Mesenchymal stem cell (in vitro differentiated cells and primary cell): ENCODE results near the gene DNAJC5.
A peak's percentile ranks its signal among the peaks of the same experiment; 100 is the strongest.

Experiments used
- DNase-seq: peaks from one replicate; pipeline ENCODE4 v3.0.0-alpha.2; 2013
- H2AFZ ChIP-seq: one replicate; pipeline ENCODE4 v1.6.1; 2013; ENCODE audit warnings: low read depth, mild to moderate bottlenecking, control low read depth, inconsistent platforms, low read length, moderate library complexity
- H2AK5ac ChIP-seq: 2 replicates; pipeline ENCODE4 v1.6.1; 2013; ENCODE audit warnings: low read length, moderate library complexity, mild to moderate bottlenecking, inconsistent platforms; ENCODE audit not compliant: severe bottlenecking
- H2BK120ac ChIP-seq: one replicate; pipeline ENCODE4 v1.6.1; 2013; ENCODE audit warnings: low read depth, mild to moderate bottlenecking, inconsistent platforms, low read length, moderate library complexity
- H2BK12ac ChIP-seq, 2 experiments: one replicate each; pipeline ENCODE4 v1.6.1; 2013; ENCODE audit warnings: inconsistent platforms in 2 of 2, low read length in 2 of 2, mild to moderate bottlenecking in 2 of 2, moderate library complexity in 2 of 2, control low read depth in 1 of 2
- H2BK15ac ChIP-seq: one replicate; pipeline ENCODE4 v1.6.1; 2013; ENCODE audit warnings: mild to moderate bottlenecking, low read depth, inconsistent platforms; ENCODE audit not compliant: poor library complexity, severe bottlenecking
- H2BK5ac ChIP-seq: 2 replicates; pipeline ENCODE4 v1.6.1; 2013; ENCODE audit warnings: low read depth, mild to moderate bottlenecking, low read length, control low read depth, inconsistent platforms; ENCODE audit not compliant: poor library complexity, severe bottlenecking
- H3K14ac ChIP-seq, 2 experiments: one replicate each; pipeline ENCODE4 v1.6.1; 2013; ENCODE audit warnings: inconsistent platforms in 2 of 2, low read length in 2 of 2, control low read depth in 1 of 2, mild to moderate bottlenecking in 1 of 2, moderate library complexity in 1 of 2
- H3K18ac ChIP-seq, 2 experiments: one replicate each; pipeline ENCODE4 v1.6.1; 2013; ENCODE audit warnings: inconsistent platforms in 2 of 2, low read length in 2 of 2, control low read depth in 1 of 2, low read depth in 1 of 2, mild to moderate bottlenecking in 1 of 2
- H3K23ac ChIP-seq, 2 experiments: one replicate each; pipeline ENCODE4 v1.6.1; 2013; ENCODE audit warnings: inconsistent platforms in 2 of 2, low read length in 2 of 2, mild to moderate bottlenecking in 2 of 2, moderate library complexity in 2 of 2, control low read depth in 1 of 2
- H3K27ac ChIP-seq: 2 replicates; pipeline ENCODE4 v1.5.1; 2013; ENCODE audit warnings: mild to moderate bottlenecking, moderate library complexity, low read length, control low read depth, inconsistent platforms; ENCODE audit not compliant: poor library complexity, severe bottlenecking
- H3K27me3 ChIP-seq, 2 experiments: 2 replicates each; pipeline versions ENCODE4 v1.6.1 to v1.7.0; 2013; ENCODE audit warnings: low read length in 2 of 2, mild to moderate bottlenecking in 2 of 2, moderate library complexity in 2 of 2, control low read depth in 1 of 2, inconsistent platforms in 1 of 2; ENCODE audit not compliant: control insufficient read depth in 1 of 2, insufficient read depth in 1 of 2
- H3K36me3 ChIP-seq, 2 experiments: 2 replicates each; pipeline versions ENCODE4 v1.6.1 to v1.7.0; 2013; ENCODE audit warnings: low read length in 2 of 2, control low read depth in 1 of 2, inconsistent platforms in 1 of 2, low read depth in 1 of 2, mild to moderate bottlenecking in 1 of 2; ENCODE audit not compliant: insufficient read depth in 2 of 2, control insufficient read depth in 1 of 2
- H3K4ac ChIP-seq, 2 experiments: one replicate each; pipeline ENCODE4 v1.6.1; 2013; ENCODE audit warnings: inconsistent platforms in 2 of 2, low read length in 2 of 2, mild to moderate bottlenecking in 2 of 2, moderate library complexity in 2 of 2, control low read depth in 1 of 2, low read depth in 1 of 2
- H3K4me1 ChIP-seq: 2 replicates; pipeline ENCODE4 v1.6.1; 2013; ENCODE audit warnings: low read depth, low read length, control low read depth; ENCODE audit not compliant: control insufficient read depth, insufficient read depth
- H3K4me2 ChIP-seq: 2 replicates; pipeline ENCODE4 v1.6.1; 2013; ENCODE audit warnings: low read length, mild to moderate bottlenecking, inconsistent platforms; ENCODE audit not compliant: poor library complexity, severe bottlenecking
- H3K4me3 ChIP-seq, 2 experiments: 2 replicates each; pipeline versions ENCODE4 v1.5.1 to v1.7.0; 2013; ENCODE audit warnings: low read length in 2 of 2, mild to moderate bottlenecking in 2 of 2, control low read depth in 1 of 2, low read depth in 1 of 2; ENCODE audit not compliant: insufficient read depth in 1 of 2
- H3K79me1 ChIP-seq: replicated peaks from 2 replicates; pipeline ENCODE4 v1.6.1; 2013; ENCODE audit warnings: mild to moderate bottlenecking, control low read depth, low read length, inconsistent platforms; ENCODE audit not compliant: poor library complexity, severe bottlenecking
- H3K9ac ChIP-seq: 2 replicates; pipeline ENCODE4 v1.7.0; 2013; ENCODE audit warnings: mild to moderate bottlenecking, low read length, moderate library complexity
- H3K9me3 ChIP-seq: 2 replicates; pipeline ENCODE4 v1.7.0; 2013; ENCODE audit warnings: mild to moderate bottlenecking, low read length; ENCODE audit not compliant: control insufficient read depth
- H4K8ac ChIP-seq: one replicate; pipeline ENCODE4 v1.6.1; 2013; ENCODE audit warnings: inconsistent platforms, mild to moderate bottlenecking, low read length, moderate library complexity
- H4K91ac ChIP-seq: one replicate; pipeline ENCODE4 v1.6.1; 2013; ENCODE audit warnings: mild to moderate bottlenecking, low read length, inconsistent platforms
- WGBS: methylation state at CpG from one replicate; pipeline ENCODE4 v1.1.7; 2013; ENCODE audit warnings: mixed read lengths; 5-methylcytosine and 5-hydroxymethylcytosine counted together

DNAJC5 gene

GRCh38 chr20:63955281-63955826 lies 60.4 kb downstream of the DNAJC5 start:
- H3K79me1 ChIP-seq, result peaks cover 27% of the 10 kb centered on the region
- peaks cover 60% of the 10 kb centered on the region for H3K4me1 ChIP-seq
- H2BK120ac ChIP-seq, result no peak overlapping the region
- H2AK5ac ChIP-seq, result no peak overlapping the region
- H3K14ac ChIP-seq, result peak overlapping the region in 1 of 2 experiments; percentile 100
- H4K91ac ChIP-seq, result peak overlapping the region; percentile 77
- H2BK12ac ChIP-seq, result peak overlapping the region in 1 of 2 experiments; percentile 61
- peak overlapping the region; percentile 97 for H3K4me2 ChIP-seq
- no peaks in the 10 kb centered on the region for H3K27me3 ChIP-seq
- H4K8ac ChIP-seq, result peak overlapping the region; percentile 56
- 4% methylated on average over 30 of the region's 31 CpGs for WGBS
- DNase-seq, result peak; percentile 57
- H3K27ac ChIP-seq, result peak overlapping the region; percentile 0
- H2BK15ac ChIP-seq, result peak overlapping the region; percentile 55
- H3K9me3 ChIP-seq, result no peaks in the 10 kb centered on the region
- peak overlapping the region in 1 of 2 experiments; percentile 93 for H3K4ac ChIP-seq
- H2AFZ ChIP-seq, result peak overlapping the region; percentile 90
- peak overlapping the region; percentile 92 to 99 for H3K4me3 ChIP-seq
- H3K23ac ChIP-seq, result peak overlapping the region in 1 of 2 experiments; percentile 97
- peaks cover 21 to 58% of the 10 kb centered on the region in 2 experiments for H3K36me3 ChIP-seq
- H2BK5ac ChIP-seq, result no peak overlapping the region
- peak overlapping the region; percentile 94 for H3K9ac ChIP-seq
- peak overlapping the region; percentile 91 to 100 for H3K18ac ChIP-seq

- H3K9me3 ChIP-seq, result no peaks in the 10 kb centered on the region
- WGBS, result under 1% methylated on average over 90 of the region's 105 CpGs
- H4K91ac ChIP-seq, result peak within 1 kb of the TSS; percentile 77
- H2BK5ac ChIP-seq, result peak within 1 kb of the TSS; percentile 69
- H3K4me3 ChIP-seq, result peak within 1 kb of the TSS; percentile 92 to 99
- H3K9ac ChIP-seq, result peak within 1 kb of the TSS; percentile 94
- peaks cover 53% of the 10 kb centered on the region for H3K4me1 ChIP-seq
- peaks cover 24% of the 10 kb centered on the region for H3K79me1 ChIP-seq
- peak within 1 kb of the TSS in 1 of 2 experiments; percentile 100 for H3K14ac ChIP-seq
- H2BK12ac ChIP-seq, result peak within 1 kb of the TSS in 1 of 2 experiments; percentile 73
- H3K36me3 ChIP-seq, result peaks cover 21 to 59% of the 10 kb centered on the region in 2 experiments
- H4K8ac ChIP-seq, result peak within 1 kb of the TSS; percentile 87
- H3K27me3 ChIP-seq, result no peaks in the 10 kb centered on the region
- peak within 1 kb of the TSS; percentile 57 to 93 for H3K4ac ChIP-seq
- H2AK5ac ChIP-seq, result no peak within 1 kb of the TSS
- peak; percentile 90 for DNase-seq
- H3K23ac ChIP-seq, result peak within 1 kb of the TSS; percentile 97
- H2AFZ ChIP-seq, result peak within 1 kb of the TSS; percentile 90
- peak within 1 kb of the TSS; percentile 57 for H2BK15ac ChIP-seq
- H3K4me2 ChIP-seq, result peak within 1 kb of the TSS; percentile 97
- H2BK120ac ChIP-seq, result no peak within 1 kb of the TSS
- peak within 1 kb of the TSS; percentile 91 to 100 for H3K18ac ChIP-seq
- H3K27ac ChIP-seq, result peak within 1 kb of the TSS; percentile 64
These were observed 61.1 kb downstream of the DNAJC5 start, which contains the start of gene UCKL1 for GRCh38 chr20:63955827-63956663. Gene UCKL1, minus strand, starts transcription at chr20:63956416. Its CDS starts 44 bp downstream, at chr20:63956372.

- Histone ChIP-seq H4K8ac (no peak overlapping the region), H2BK5ac (no peak overlapping the region), H4K91ac (no peak overlapping the region), H3K79me1 (peaks cover 25% of the 10 kb centered on the region), H2BK15ac (no peak overlapping the region), H3K23ac (no peak overlapping the region), H3K4ac (no peak overlapping the region), H3K4me3 (peak overlapping the region; percentile 54 to 82), H2BK120ac (no peak overlapping the region), H2BK12ac (no peak overlapping the region), H3K9ac (peak overlapping the region; percentile 89), H3K14ac (no peak overlapping the region), H3K27me3 (no peaks in the 10 kb centered on the region), H3K9me3 (no peaks in the 10 kb centered on the region), H3K36me3 (peaks cover 26 to 62% of the 10 kb centered on the region in 2 experiments), H3K18ac (no peak overlapping the region), H2AFZ (no peak overlapping the region), H3K27ac (peak overlapping the region; percentile 11), H3K4me2 (peak overlapping the region; percentile 93), H2AK5ac (no peak overlapping the region), H3K4me1 (peaks cover 48% of the 10 kb centered on the region)
- no peak for DNase-seq
- WGBS, result under 1% methylated on average over 10 of the region's 15 CpGs
These were observed 61.7 kb downstream of the DNAJC5 start for GRCh38 chr20:63956664-63957003.
